A549 (cell line): ENCODE measurements around the gene KRT40. TPM values are rescaled to one million over a fixed set of nuclear protein-coding genes. Genes with fewer than 3 reads are reported as not detected.

ENCODE experiments used
- ATAC-seq, 2 experiments: fragments of 200-7000 bp in 1 of 2; fragments of >200 bp in 1 of 2; cut with Nextera tagmentation in 1 of 2; cut with Tn5 transposase in 1 of 2; 3 replicates each; pipeline versions ENCODE4 v1.8.0 to v1.9.1; 2018 to 2020; ENCODE audit warnings: mild to moderate bottlenecking in 1 of 2, moderate library complexity in 1 of 2
- CTCF ChIA-PET: fragments of 300-600 bp; sonication (Branson Sonifier 250); formaldehyde crosslinking; extraction: SDS; loops from one replicate; lab custom pipeline; 2021; ENCODE audit warnings: antibody characterized with exemption, inconsistent platforms; lab: Yijun Ruan, JAX
- POLR2A ChIA-PET: fragments of 350-600 bp; formaldehyde crosslinking; extraction: SDS; loops from one replicate; lab custom pipeline; 2021; ENCODE audit warnings: antibody characterized with exemption, inconsistent platforms; lab: Yijun Ruan, JAX
- DNase-seq, 2 experiments: peaks; one replicate each; pipeline versions ENCODE4 v3.0.0 to v3.0.0-alpha.2; 2011 to 2016; ENCODE audit warnings: low read depth in 1 of 2, low spot score in 1 of 2
- FAIRE-seq: peaks from 2 replicates; lab custom pipeline; 2011; peaks lifted over from hg19 to GRCh38; lab: Jason Lieb, UNC
- H3K27ac ChIP-seq, 2 experiments: fragments of >200 bp; sonication (Bioruptor Twin); formaldehyde crosslinking; 3 replicates each; pipeline ENCODE4 v1.5.1; 2016 to 2017
- H3K4me1 ChIP-seq: fragments of >200 bp; sonication (Bioruptor Twin); formaldehyde crosslinking; 3 replicates; pipeline ENCODE4 v1.6.1; 2016
- H3K4me2 ChIP-seq: fragments of >200 bp; sonication (Bioruptor Twin); formaldehyde crosslinking; 3 replicates; pipeline ENCODE4 v1.6.1; 2016
- H3K4me3 ChIP-seq: fragments of >200 bp; sonication (Bioruptor Twin); formaldehyde crosslinking; 3 replicates; pipeline ENCODE4 v1.5.1; 2016
- H3K9me3 ChIP-seq: fragments of >200 bp; sonication (Bioruptor Twin); formaldehyde crosslinking; 3 replicates; pipeline ENCODE4 v1.6.1; 2016
- BHLHE40 ChIP-seq: IDR thresholded peaks from 2 replicates; pipeline ENCODE4 v1.6.1; 2012; ENCODE audit warnings: low read depth, low read length, inconsistent platforms
- CEBPB ChIP-seq, 2 experiments: fragments of >200 bp in 1 of 2; sonication (Bioruptor Twin) in 1 of 2; formaldehyde crosslinking in 1 of 2; IDR thresholded peaks; 2 replicates each; pipeline ENCODE4 v1.6.1; 2012 to 2016
- CHD4 ChIP-seq: fragments of 200-600 bp; sonication (generic); IDR thresholded peaks from 2 replicates; pipeline ENCODE4 v1.6.1; 2016; ENCODE audit warnings: antibody characterized with exemption, mild to moderate bottlenecking, borderline replicate concordance
- EHF ChIP-seq: fragments of 250-450 bp; sonication (Bioruptor Pico); IDR thresholded peaks from 2 replicates; pipeline ENCODE4 v1.5.0; 2020; ENCODE audit warnings: mild to moderate bottlenecking
- HDAC2 ChIP-seq: fragments of 200-600 bp; sonication (generic); IDR thresholded peaks from 2 replicates; pipeline ENCODE4 v1.6.1; 2016
- HEYL ChIP-seq: fragments of 250-450 bp; sonication (Bioruptor Pico); IDR thresholded peaks from 2 replicates; pipeline ENCODE4 v1.8.0; 2021; ENCODE audit warnings: mild to moderate bottlenecking, moderate library complexity
- HOXB5 ChIP-seq: fragments of 250-450 bp; sonication (Bioruptor Pico); IDR thresholded peaks from 2 replicates; pipeline ENCODE4 v1.5.0; 2020; ENCODE audit warnings: mild to moderate bottlenecking, moderate library complexity
- KDM1A ChIP-seq: fragments of 200-600 bp; sonication (generic); IDR thresholded peaks from 2 replicates; pipeline ENCODE4 v1.6.1; 2016; ENCODE audit warnings: low read depth, mild to moderate bottlenecking
- KDM5A ChIP-seq: fragments of 200-600 bp; sonication (generic); IDR thresholded peaks from 2 replicates; pipeline ENCODE4 v1.6.1; 2016; ENCODE audit warnings: antibody characterized with exemption, mild to moderate bottlenecking
- MAFK ChIP-seq: fragments of 450-650 bp; IDR thresholded peaks from 2 replicates; pipeline ENCODE4 v1.6.1; 2014; ENCODE audit not compliant: partially characterized antibody
- NPAS2 ChIP-seq: fragments of 250-450 bp; sonication (Bioruptor Pico); IDR thresholded peaks from 2 replicates; pipeline ENCODE4 v1.8.0; 2022; ENCODE audit warnings: mild to moderate bottlenecking, moderate library complexity, borderline replicate concordance
- SMC3 ChIP-seq: fragments of >200 bp; sonication (Bioruptor Twin); formaldehyde crosslinking; IDR thresholded peaks from 3 replicates; pipeline ENCODE4 v1.6.1; 2018; ENCODE audit warnings: inconsistent platforms
- TFCP2L1 ChIP-seq: fragments of 250-450 bp; sonication (Bioruptor Pico); IDR thresholded peaks from 2 replicates; pipeline ENCODE4 v1.5.0; 2021; ENCODE audit warnings: mild to moderate bottlenecking
- ZC3H11A ChIP-seq: fragments of 450-650 bp; IDR thresholded peaks from 2 replicates; pipeline ENCODE4 v1.6.1; 2014; ENCODE audit warnings: antibody characterized with exemption, mild to moderate bottlenecking
- WGBS: methylation state at CpG from one replicate; pipeline ENCODE4 v1.1.6; 2017; ENCODE audit errors: missing lambda C conversion rate; 5-methylcytosine and 5-hydroxymethylcytosine counted together
- polyA plus RNA-seq, 4 experiments: library from polyadenylated mRNA; depleted of rRNA in 3 of 4; stranded (reverse); fragments of >200 nt; fragmentation: RNase III in 1 of 4; extraction: RNeasy Plus Mini Kit Qiagen cat#74134 plus additional on column Dnase treatment in 1 of 4; gene quantifications; 2 replicates in 3 of 4; 3 replicates in 1 of 4; pipeline ENCODE4 v1.2.3, GENCODE V29; 2011 to 2017
- small RNA-seq, 6 experiments: library from RNA; depleted of rRNA; stranded (forward); fragments of <200 nt; gene quantifications; one replicate each; pipeline ENCODE3, GENCODE V24; 2012
- TF ChIP-seq, protein P1 (sequence below): fragments of >200 bp; sonication (Bioruptor Twin); formaldehyde crosslinking; IDR thresholded peaks from 3 replicates; pipeline ENCODE4 v1.6.1; 2016
- TF ChIP-seq, protein P2 (sequence below): fragments of 200-600 bp; sonication (generic); IDR thresholded peaks from 2 replicates; pipeline ENCODE4 v1.6.1; 2016; ENCODE audit warnings: antibody characterized with exemption, mild to moderate bottlenecking, moderate library complexity
- TF ChIP-seq, protein P3 (sequence below): IDR thresholded peaks from 2 replicates; pipeline ENCODE4 v1.6.1; 2012
- TF ChIP-seq, protein P4 (sequence below): fragments of 450-650 bp; IDR thresholded peaks from 2 replicates; pipeline ENCODE4 v1.6.1; 2014; ENCODE audit warnings: antibody characterized with exemption

KRT40 gene
- polyA plus RNA-seq, 2 of the 4 experiments (the other 2 are of a cell fraction), result not detected

DNA sequence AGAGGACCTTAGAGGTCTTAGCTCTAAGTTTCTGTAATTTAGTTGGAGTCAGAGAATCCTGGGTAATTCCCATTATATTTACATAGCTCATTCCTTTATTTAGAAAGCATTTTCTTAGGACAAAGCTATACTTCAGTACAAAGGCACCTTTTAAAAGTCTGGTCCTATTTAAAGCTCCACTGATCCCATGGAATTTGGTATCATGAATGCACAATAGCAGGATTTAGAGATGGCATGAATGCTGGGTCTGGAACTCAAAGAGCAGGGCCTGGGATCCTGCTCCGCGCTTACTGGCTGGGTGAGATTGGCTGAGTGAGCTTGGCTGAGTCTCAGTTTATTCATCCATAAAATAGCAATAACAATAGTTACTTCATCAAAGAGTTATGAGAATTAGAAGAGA is 51.5 kb downstream of the KRT40 start:
- no peak for DNase-seq
- no peak for TF ChIP-seq MAFK
- TF ChIP-seq KDM1A, result no peak
- no peak for TF ChIP-seq EHF (CRISPR knock-in tag)
- no peak for TF ChIP-seq CEBPB (IDR thresholded peaks at IDR 0.05)
- no peak for TF ChIP-seq HOXB5 (CRISPR knock-in tag)
- no peak for TF ChIP-seq CHD4
- TF ChIP-seq SMC3, result no peak
- TF ChIP-seq TFCP2L1 (CRISPR knock-in tag), result no peak
- no peak for TF ChIP-seq ZC3H11A
- TF ChIP-seq HEYL (CRISPR knock-in tag), result no peak
- TF ChIP-seq HDAC2, result no peak
- no peak for TF ChIP-seq KDM5A
- TF ChIP-seq, protein P1, sequence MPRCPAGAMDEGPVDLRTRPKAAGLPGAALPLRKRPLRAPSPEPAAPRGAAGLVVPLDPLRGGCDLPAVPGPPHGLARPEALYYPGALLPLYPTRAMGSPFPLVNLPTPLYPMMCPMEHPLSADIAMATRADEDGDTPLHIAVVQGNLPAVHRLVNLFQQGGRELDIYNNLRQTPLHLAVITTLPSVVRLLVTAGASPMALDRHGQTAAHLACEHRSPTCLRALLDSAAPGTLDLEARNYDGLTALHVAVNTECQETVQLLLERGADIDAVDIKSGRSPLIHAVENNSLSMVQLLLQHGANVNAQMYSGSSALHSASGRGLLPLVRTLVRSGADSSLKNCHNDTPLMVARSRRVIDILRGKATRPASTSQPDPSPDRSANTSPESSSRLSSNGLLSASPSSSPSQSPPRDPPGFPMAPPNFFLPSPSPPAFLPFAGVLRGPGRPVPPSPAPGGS, result no peak
- TF ChIP-seq NPAS2 (CRISPR knock-in tag), result no peak
- TF ChIP-seq, protein P2, sequence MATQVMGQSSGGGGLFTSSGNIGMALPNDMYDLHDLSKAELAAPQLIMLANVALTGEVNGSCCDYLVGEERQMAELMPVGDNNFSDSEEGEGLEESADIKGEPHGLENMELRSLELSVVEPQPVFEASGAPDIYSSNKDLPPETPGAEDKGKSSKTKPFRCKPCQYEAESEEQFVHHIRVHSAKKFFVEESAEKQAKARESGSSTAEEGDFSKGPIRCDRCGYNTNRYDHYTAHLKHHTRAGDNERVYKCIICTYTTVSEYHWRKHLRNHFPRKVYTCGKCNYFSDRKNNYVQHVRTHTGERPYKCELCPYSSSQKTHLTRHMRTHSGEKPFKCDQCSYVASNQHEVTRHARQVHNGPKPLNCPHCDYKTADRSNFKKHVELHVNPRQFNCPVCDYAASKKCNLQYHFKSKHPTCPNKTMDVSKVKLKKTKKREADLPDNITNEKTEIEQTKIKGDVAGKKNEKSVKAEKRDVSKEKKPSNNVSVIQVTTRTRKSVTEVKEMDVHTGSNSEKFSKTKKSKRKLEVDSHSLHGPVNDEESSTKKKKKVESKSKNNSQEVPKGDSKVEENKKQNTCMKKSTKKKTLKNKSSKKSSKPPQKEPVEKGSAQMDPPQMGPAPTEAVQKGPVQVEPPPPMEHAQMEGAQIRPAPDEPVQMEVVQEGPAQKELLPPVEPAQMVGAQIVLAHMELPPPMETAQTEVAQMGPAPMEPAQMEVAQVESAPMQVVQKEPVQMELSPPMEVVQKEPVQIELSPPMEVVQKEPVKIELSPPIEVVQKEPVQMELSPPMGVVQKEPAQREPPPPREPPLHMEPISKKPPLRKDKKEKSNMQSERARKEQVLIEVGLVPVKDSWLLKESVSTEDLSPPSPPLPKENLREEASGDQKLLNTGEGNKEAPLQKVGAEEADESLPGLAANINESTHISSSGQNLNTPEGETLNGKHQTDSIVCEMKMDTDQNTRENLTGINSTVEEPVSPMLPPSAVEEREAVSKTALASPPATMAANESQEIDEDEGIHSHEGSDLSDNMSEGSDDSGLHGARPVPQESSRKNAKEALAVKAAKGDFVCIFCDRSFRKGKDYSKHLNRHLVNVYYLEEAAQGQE, result no peak
- TF ChIP-seq BHLHE40, result no peak
- TF ChIP-seq, protein P3, sequence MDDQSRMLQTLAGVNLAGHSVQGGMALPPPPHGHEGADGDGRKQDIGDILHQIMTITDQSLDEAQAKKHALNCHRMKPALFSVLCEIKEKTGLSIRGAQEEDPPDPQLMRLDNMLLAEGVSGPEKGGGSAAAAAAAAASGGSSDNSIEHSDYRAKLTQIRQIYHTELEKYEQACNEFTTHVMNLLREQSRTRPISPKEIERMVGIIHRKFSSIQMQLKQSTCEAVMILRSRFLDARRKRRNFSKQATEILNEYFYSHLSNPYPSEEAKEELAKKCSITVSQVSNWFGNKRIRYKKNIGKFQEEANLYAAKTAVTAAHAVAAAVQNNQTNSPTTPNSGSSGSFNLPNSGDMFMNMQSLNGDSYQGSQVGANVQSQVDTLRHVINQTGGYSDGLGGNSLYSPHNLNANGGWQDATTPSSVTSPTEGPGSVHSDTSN, result no peak
- TF ChIP-seq, protein P4, sequence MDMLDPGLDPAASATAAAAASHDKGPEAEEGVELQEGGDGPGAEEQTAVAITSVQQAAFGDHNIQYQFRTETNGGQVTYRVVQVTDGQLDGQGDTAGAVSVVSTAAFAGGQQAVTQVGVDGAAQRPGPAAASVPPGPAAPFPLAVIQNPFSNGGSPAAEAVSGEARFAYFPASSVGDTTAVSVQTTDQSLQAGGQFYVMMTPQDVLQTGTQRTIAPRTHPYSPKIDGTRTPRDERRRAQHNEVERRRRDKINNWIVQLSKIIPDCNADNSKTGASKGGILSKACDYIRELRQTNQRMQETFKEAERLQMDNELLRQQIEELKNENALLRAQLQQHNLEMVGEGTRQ, result no peak
- TF ChIP-seq, all 56 proteins: peak for 0
- H3K4me2 ChIP-seq, result no peak overlapping the region
- H3K9me3 ChIP-seq, result no peaks in the 10 kb centered on the region
- no peak overlapping the region for H3K4me3 ChIP-seq
- no peak overlapping the region for H3K27ac ChIP-seq
- FAIRE-seq, result peak; percentile 56
- POLR2A ChIA-PET, result no interaction called here
- ATAC-seq, result no peak
- 61% methylated on average over 2 of the region's 2 CpGs for WGBS
- H3K4me1 ChIP-seq, result no peaks in the 10 kb centered on the region
- CTCF ChIA-PET, result interaction anchor here (0.9 to 1.8 kb wide), 7 partner anchors 8 to 730 kb away, joined by 3 to 7 read pairs (median 6); no protein-coding TSS in a partner anchor

DNA sequence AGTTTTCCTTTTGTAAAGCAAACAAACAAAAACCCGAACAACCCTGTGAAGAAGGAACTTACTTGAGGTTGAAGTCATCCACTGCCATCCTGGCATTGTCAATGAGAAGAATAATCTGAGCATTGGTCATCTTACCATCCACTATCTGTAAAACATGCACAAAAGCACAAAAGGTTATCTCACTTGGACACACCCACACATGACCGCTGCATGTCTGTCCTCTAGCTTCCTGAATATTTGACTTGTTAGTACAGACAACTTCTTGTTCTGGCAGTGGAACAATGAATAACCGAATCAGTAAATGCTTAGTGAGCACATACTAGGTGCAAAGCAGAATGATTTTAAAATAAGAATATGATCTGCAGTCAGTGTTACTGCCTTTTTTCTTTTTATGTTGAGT is 52.8 kb downstream of the KRT40 start:
- DNase-seq (no peak), FAIRE-seq (no peak), ATAC-seq (no peak)
- Histone ChIP-seq H3K4me2 (no peak overlapping the region), H3K9me3 (no peaks in the 10 kb centered on the region), H3K27ac (no peak overlapping the region), H3K4me1 (no peaks in the 10 kb centered on the region), H3K4me3 (no peak overlapping the region)
- CTCF ChIA-PET, result interaction anchor here (1.0 to 1.8 kb wide), 4 partner anchors 13 to 717 kb away, joined by 3 to 7 read pairs (median 6); no protein-coding TSS in a partner anchor
- TF ChIP-seq CEBPB (IDR thresholded peaks at IDR 0.05), result no peak
- TF ChIP-seq MAFK, result peak; percentile 17
- POLR2A ChIA-PET, result no interaction called here
- WGBS, result 63% methylated on average over 3 of the region's 3 CpGs

Small RNA genes within 50 kb of the gene (small RNA-seq; reads per million reads assigned to genes)
- gene KRTAP3-4P, result 0 reads per million in 6 experiments

Other genes with a start within 250 kb of the KRT40 start
Only the 30 nearest of the 35 such genes appear.
- gene KRT27, start 201.8 kb downstream of the KRT40 start, polyA plus RNA-seq (2011; rRNA removed), result not detected in 2 replicates
- gene KRT27, start 201.8 kb downstream of the KRT40 start, polyA plus RNA-seq (2017; fragmentation: RNase III; extraction: RNeasy Plus Mini Kit Qiagen cat#74134 plus additional on column Dnase treatment), result not detected in 3 replicates
- gene KRT28, start 184.4 kb downstream of the KRT40 start, polyA plus RNA-seq (2011; rRNA removed), result not detected in 2 replicates
- not detected in 3 replicates for gene KRT28, start 184.4 kb downstream of the KRT40 start, polyA plus RNA-seq (2017; fragmentation: RNase III; extraction: RNeasy Plus Mini Kit Qiagen cat#74134 plus additional on column Dnase treatment)
- 59.8 and 89.8 TPM in 2 replicates for gene KRT10, start 161.7 kb downstream of the KRT40 start, polyA plus RNA-seq (2011; rRNA removed)
- 89.1 to 96.2 TPM (median 95.9 TPM) in 3 replicates for gene KRT10, start 161.7 kb downstream of the KRT40 start, polyA plus RNA-seq (2017; fragmentation: RNase III; extraction: RNeasy Plus Mini Kit Qiagen cat#74134 plus additional on column Dnase treatment)
- not detected in 2 replicates for gene KRT12, start 117.1 kb downstream of the KRT40 start, polyA plus RNA-seq (2011; rRNA removed)
- not detected in 3 replicates for gene KRT12, start 117.1 kb downstream of the KRT40 start, polyA plus RNA-seq (2017; fragmentation: RNase III; extraction: RNeasy Plus Mini Kit Qiagen cat#74134 plus additional on column Dnase treatment)
- 0.28 and 0.34 TPM in 2 replicates for gene KRT20, start 99.1 kb downstream of the KRT40 start, polyA plus RNA-seq (2011; rRNA removed)
- not detected in 3 replicates for gene KRT20, start 99.1 kb downstream of the KRT40 start, polyA plus RNA-seq (2017; fragmentation: RNase III; extraction: RNeasy Plus Mini Kit Qiagen cat#74134 plus additional on column Dnase treatment)
- not detected in 2 replicates for gene KRT23, start 46.7 kb downstream of the KRT40 start, polyA plus RNA-seq (2011; rRNA removed)
- not detected in 3 replicates for gene KRT23, start 46.7 kb downstream of the KRT40 start, polyA plus RNA-seq (2017; fragmentation: RNase III; extraction: RNeasy Plus Mini Kit Qiagen cat#74134 plus additional on column Dnase treatment)
- gene KRT39, start 17.4 kb downstream of the KRT40 start, polyA plus RNA-seq (2011; rRNA removed), result not detected in 2 replicates
- not detected in 3 replicates for gene KRT39, start 17.4 kb downstream of the KRT40 start, polyA plus RNA-seq (2017; fragmentation: RNase III; extraction: RNeasy Plus Mini Kit Qiagen cat#74134 plus additional on column Dnase treatment)
- gene KRTAP3-3, start 9.8 kb upstream of the KRT40 start, polyA plus RNA-seq (2011; rRNA removed), result not detected in 2 replicates
- gene KRTAP3-3, start 9.8 kb upstream of the KRT40 start, polyA plus RNA-seq (2017; fragmentation: RNase III; extraction: RNeasy Plus Mini Kit Qiagen cat#74134 plus additional on column Dnase treatment), result not detected in 3 replicates
- gene KRTAP3-2, start 15.6 kb upstream of the KRT40 start, polyA plus RNA-seq (2011; rRNA removed), result not detected in 2 replicates
- gene KRTAP3-2, start 15.6 kb upstream of the KRT40 start, polyA plus RNA-seq (2017; fragmentation: RNase III; extraction: RNeasy Plus Mini Kit Qiagen cat#74134 plus additional on column Dnase treatment), result not detected in 3 replicates
- gene KRTAP3-1, start 24.8 kb upstream of the KRT40 start, polyA plus RNA-seq (2011; rRNA removed), result not detected in 2 replicates
- gene KRTAP3-1, start 24.8 kb upstream of the KRT40 start, polyA plus RNA-seq (2017; fragmentation: RNase III; extraction: RNeasy Plus Mini Kit Qiagen cat#74134 plus additional on column Dnase treatment), result not detected in 3 replicates
- gene KRTAP1-5, start 42.9 kb upstream of the KRT40 start, polyA plus RNA-seq (2011; rRNA removed), result not detected in 2 replicates
- not detected in 3 replicates for gene KRTAP1-5, start 42.9 kb upstream of the KRT40 start, polyA plus RNA-seq (2017; fragmentation: RNase III; extraction: RNeasy Plus Mini Kit Qiagen cat#74134 plus additional on column Dnase treatment)
- gene KRTAP1-4, start 45.9 kb upstream of the KRT40 start, polyA plus RNA-seq (2011; rRNA removed), result not detected in 2 replicates
- gene KRTAP1-4, start 45.9 kb upstream of the KRT40 start, polyA plus RNA-seq (2017; fragmentation: RNase III; extraction: RNeasy Plus Mini Kit Qiagen cat#74134 plus additional on column Dnase treatment), result not detected in 3 replicates
- gene KRTAP1-3, start 50.5 kb upstream of the KRT40 start, polyA plus RNA-seq (2011; rRNA removed), result not detected in 2 replicates
- not detected in 3 replicates for gene KRTAP1-3, start 50.5 kb upstream of the KRT40 start, polyA plus RNA-seq (2017; fragmentation: RNase III; extraction: RNeasy Plus Mini Kit Qiagen cat#74134 plus additional on column Dnase treatment)
- gene KRTAP1-1, start 57.1 kb upstream of the KRT40 start, polyA plus RNA-seq (2011; rRNA removed), result not detected in 2 replicates
- gene KRTAP1-1, start 57.1 kb upstream of the KRT40 start, polyA plus RNA-seq (2017; fragmentation: RNase III; extraction: RNeasy Plus Mini Kit Qiagen cat#74134 plus additional on column Dnase treatment), result not detected in 3 replicates
- gene KRTAP2-1, start 63.0 kb upstream of the KRT40 start, polyA plus RNA-seq (2011; rRNA removed), result not detected in 2 replicates
- not detected in 3 replicates for gene KRTAP2-1, start 63.0 kb upstream of the KRT40 start, polyA plus RNA-seq (2017; fragmentation: RNase III; extraction: RNeasy Plus Mini Kit Qiagen cat#74134 plus additional on column Dnase treatment)
- gene KRTAP2-2, start 70.9 kb upstream of the KRT40 start, polyA plus RNA-seq (2011; rRNA removed), result not detected in 2 replicates
- gene KRTAP2-2, start 70.9 kb upstream of the KRT40 start, polyA plus RNA-seq (2017; fragmentation: RNase III; extraction: RNeasy Plus Mini Kit Qiagen cat#74134 plus additional on column Dnase treatment), result not detected in 3 replicates
- not detected in 2 replicates for gene KRTAP2-3, start 75.8 kb upstream of the KRT40 start, polyA plus RNA-seq (2011; rRNA removed)
- 0.10 TPM in 1 of 3 replicates, not detected in the others for gene KRTAP2-3, start 75.8 kb upstream of the KRT40 start, polyA plus RNA-seq (2017; fragmentation: RNase III; extraction: RNeasy Plus Mini Kit Qiagen cat#74134 plus additional on column Dnase treatment)
- gene KRTAP2-4, start 81.6 kb upstream of the KRT40 start, polyA plus RNA-seq (2011; rRNA removed), result not detected in 2 replicates
- gene KRTAP2-4, start 81.6 kb upstream of the KRT40 start, polyA plus RNA-seq (2017; fragmentation: RNase III; extraction: RNeasy Plus Mini Kit Qiagen cat#74134 plus additional on column Dnase treatment), result not detected in 3 replicates
- gene KRTAP4-7, start 99.8 kb upstream of the KRT40 start, polyA plus RNA-seq (2011; rRNA removed), result not detected in 2 replicates
- not detected in 3 replicates for gene KRTAP4-7, start 99.8 kb upstream of the KRT40 start, polyA plus RNA-seq (2017; fragmentation: RNase III; extraction: RNeasy Plus Mini Kit Qiagen cat#74134 plus additional on column Dnase treatment)
- gene KRTAP4-8, start 113.8 kb upstream of the KRT40 start, polyA plus RNA-seq (2011; rRNA removed), result not detected in 2 replicates
- gene KRTAP4-8, start 113.8 kb upstream of the KRT40 start, polyA plus RNA-seq (2017; fragmentation: RNase III; extraction: RNeasy Plus Mini Kit Qiagen cat#74134 plus additional on column Dnase treatment), result not detected in 3 replicates
- gene KRTAP4-16, start 117.9 kb upstream of the KRT40 start, polyA plus RNA-seq (2011; rRNA removed), result not detected in 2 replicates
- gene KRTAP4-16, start 117.9 kb upstream of the KRT40 start, polyA plus RNA-seq (2017; fragmentation: RNase III; extraction: RNeasy Plus Mini Kit Qiagen cat#74134 plus additional on column Dnase treatment), result not detected in 3 replicates
- gene KRTAP4-9, start 121.1 kb upstream of the KRT40 start, polyA plus RNA-seq (2011; rRNA removed), result not detected in 2 replicates
- gene KRTAP4-9, start 121.1 kb upstream of the KRT40 start, polyA plus RNA-seq (2017; fragmentation: RNase III; extraction: RNeasy Plus Mini Kit Qiagen cat#74134 plus additional on column Dnase treatment), result not detected in 3 replicates
- not detected in 2 replicates for gene KRTAP4-11, start 134.0 kb upstream of the KRT40 start, polyA plus RNA-seq (2011; rRNA removed)
- not detected in 3 replicates for gene KRTAP4-11, start 134.0 kb upstream of the KRT40 start, polyA plus RNA-seq (2017; fragmentation: RNase III; extraction: RNeasy Plus Mini Kit Qiagen cat#74134 plus additional on column Dnase treatment)
- not detected in 2 replicates for gene KRTAP4-12, start 139.9 kb upstream of the KRT40 start, polyA plus RNA-seq (2011; rRNA removed)
- not detected in 3 replicates for gene KRTAP4-12, start 139.9 kb upstream of the KRT40 start, polyA plus RNA-seq (2017; fragmentation: RNase III; extraction: RNeasy Plus Mini Kit Qiagen cat#74134 plus additional on column Dnase treatment)
- gene KRTAP4-6, start 156.2 kb upstream of the KRT40 start, polyA plus RNA-seq (2011; rRNA removed), result not detected in 2 replicates
- gene KRTAP4-6, start 156.2 kb upstream of the KRT40 start, polyA plus RNA-seq (2017; fragmentation: RNase III; extraction: RNeasy Plus Mini Kit Qiagen cat#74134 plus additional on column Dnase treatment), result not detected in 3 replicates
- gene KRTAP4-5, start 165.5 kb upstream of the KRT40 start, polyA plus RNA-seq (2011; rRNA removed), result not detected in 2 replicates
- gene KRTAP4-5, start 165.5 kb upstream of the KRT40 start, polyA plus RNA-seq (2017; fragmentation: RNase III; extraction: RNeasy Plus Mini Kit Qiagen cat#74134 plus additional on column Dnase treatment), result not detected in 3 replicates
- gene KRTAP4-4, start 176.4 kb upstream of the KRT40 start, polyA plus RNA-seq (2011; rRNA removed), result not detected in 2 replicates
- not detected in 3 replicates for gene KRTAP4-4, start 176.4 kb upstream of the KRT40 start, polyA plus RNA-seq (2017; fragmentation: RNase III; extraction: RNeasy Plus Mini Kit Qiagen cat#74134 plus additional on column Dnase treatment)
- gene KRTAP4-3, start 183.9 kb upstream of the KRT40 start, polyA plus RNA-seq (2011; rRNA removed), result not detected in 2 replicates
- gene KRTAP4-3, start 183.9 kb upstream of the KRT40 start, polyA plus RNA-seq (2017; fragmentation: RNase III; extraction: RNeasy Plus Mini Kit Qiagen cat#74134 plus additional on column Dnase treatment), result not detected in 3 replicates
- not detected in 2 replicates for gene KRTAP4-2, start 193.9 kb upstream of the KRT40 start, polyA plus RNA-seq (2011; rRNA removed)
- not detected in 3 replicates for gene KRTAP4-2, start 193.9 kb upstream of the KRT40 start, polyA plus RNA-seq (2017; fragmentation: RNase III; extraction: RNeasy Plus Mini Kit Qiagen cat#74134 plus additional on column Dnase treatment)
- gene KRTAP4-1, start 200.6 kb upstream of the KRT40 start, polyA plus RNA-seq (2011; rRNA removed), result 0.32 TPM in 2 replicates
- gene KRTAP4-1, start 200.6 kb upstream of the KRT40 start, polyA plus RNA-seq (2017; fragmentation: RNase III; extraction: RNeasy Plus Mini Kit Qiagen cat#74134 plus additional on column Dnase treatment), result 0.12 TPM in 2 of 3 replicates, not detected in the other